ENCODE data around the gene PMM2. TPM values are rescaled to one million over a fixed set of nuclear protein-coding genes. Genes with fewer than 3 reads are reported as not detected.
"Not testable (repeated sequence)": the region's sequence is repeated elsewhere in the genome, so short reads cannot be mapped to it uniquely, and the experiment has no call there.

The PMM2 gene
- total and polyA plus RNA-seq, 2 experiments from 2014 or later = 39.6 to 46.4 TPM

DNA sequence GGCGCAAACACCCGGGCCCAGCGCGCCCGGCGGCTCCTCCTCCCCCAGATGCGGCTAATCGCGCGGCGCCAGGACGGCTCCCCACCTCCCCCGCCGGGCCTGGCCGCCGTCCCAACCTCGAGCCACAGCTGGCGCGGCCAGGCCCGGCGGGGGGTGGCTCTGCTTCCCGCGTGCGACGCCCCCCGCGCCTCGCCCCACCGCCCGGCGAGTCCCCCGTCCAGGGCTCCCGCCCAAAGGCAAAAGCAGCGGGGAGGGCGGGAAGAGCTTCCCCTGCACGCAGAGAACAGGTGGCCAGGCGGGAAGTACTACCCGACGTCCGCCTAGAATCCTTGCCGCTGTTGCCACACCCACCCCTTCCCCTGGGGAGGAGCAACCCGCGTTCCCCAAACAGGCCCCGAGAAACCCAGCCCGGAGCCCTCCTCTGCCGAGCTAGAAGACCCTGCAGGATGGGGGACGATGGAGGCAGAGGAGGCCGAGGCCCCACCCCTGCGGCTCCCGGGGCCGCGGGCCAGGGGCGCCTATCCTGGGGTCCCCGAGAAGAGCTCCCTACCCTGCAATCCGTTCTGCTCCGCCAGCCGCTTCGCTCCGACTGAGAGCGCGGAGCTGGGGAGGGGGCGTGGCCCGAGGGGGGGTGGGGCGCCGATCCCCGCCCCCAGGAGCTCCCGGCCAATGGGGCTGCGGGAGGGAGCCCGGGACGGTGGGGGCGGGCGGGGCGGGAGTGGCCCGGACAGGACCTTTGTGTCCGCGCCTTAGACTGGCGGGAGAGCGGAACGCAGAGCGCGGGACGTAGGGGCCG, 71.0 kb downstream of the PMM2 start, which contains the start of gene CARHSP1:
Gene CARHSP1, minus strand, starts transcription at position 591 of the 796 bp plus-strand sequence. CDS start 9,678 bp downstream, outside the sequence.
- Histone ChIP-seq H3K4me3 (peak within 1 kb of the TSS; percentile 97), H3K36me3 (ENCODE audit: low read depth) (no peaks in the 10 kb centered on the region), H3K9me2 (ENCODE audit: insufficient read depth) (no peaks in the 10 kb centered on the region), H3K27me3 (replicated peaks; ENCODE audit: insufficient read depth) (no peaks in the 10 kb centered on the region), H3K27ac (peak within 1 kb of the TSS; percentile 84), H3K4me1 (ENCODE audit: insufficient read depth) (peaks cover 23% of the 10 kb centered on the region), H3K9ac (peak within 1 kb of the TSS; percentile 89), H3K79me2 (ENCODE audit: insufficient read depth) (peaks cover 46% of the 10 kb centered on the region), H2AFZ (peak within 1 kb of the TSS; percentile 69), H3K4me2 (ENCODE audit: unreplicated experiment) (peak within 1 kb of the TSS; percentile 100), H3K9me3 (ENCODE audit: low read depth) (no peaks in the 10 kb centered on the region), H3F3A (ENCODE audit: insufficient read depth) (peaks cover 25% of the 10 kb centered on the region), H4K20me1 (ENCODE audit: insufficient read depth) (no peaks in the 10 kb centered on the region; the same call in 1 of the 2 replicates)
- in situ Hi-C loops (cut with MboI) = no loop called here
- peak; percentile 93 for DNase-seq
- 2% methylated on average over 48 to 63 of the region's 83 CpGs for WGBS, 2 experiments (ENCODE audit: low coverage in 1 of 2, low lambda C conversion rate in 2 of 2, missing lambda C conversion rate in 2 of 2)
- TF ChIP-seq EZH2phosphoT487 (IDR thresholded peaks at IDR 0.05; ENCODE audit: insufficient read depth, low read depth) (no peak), EZH2 (IDR thresholded peaks at IDR 0.05; ENCODE audit: insufficient read depth, poor library complexity, severe bottlenecking) (no peak)

DNA sequence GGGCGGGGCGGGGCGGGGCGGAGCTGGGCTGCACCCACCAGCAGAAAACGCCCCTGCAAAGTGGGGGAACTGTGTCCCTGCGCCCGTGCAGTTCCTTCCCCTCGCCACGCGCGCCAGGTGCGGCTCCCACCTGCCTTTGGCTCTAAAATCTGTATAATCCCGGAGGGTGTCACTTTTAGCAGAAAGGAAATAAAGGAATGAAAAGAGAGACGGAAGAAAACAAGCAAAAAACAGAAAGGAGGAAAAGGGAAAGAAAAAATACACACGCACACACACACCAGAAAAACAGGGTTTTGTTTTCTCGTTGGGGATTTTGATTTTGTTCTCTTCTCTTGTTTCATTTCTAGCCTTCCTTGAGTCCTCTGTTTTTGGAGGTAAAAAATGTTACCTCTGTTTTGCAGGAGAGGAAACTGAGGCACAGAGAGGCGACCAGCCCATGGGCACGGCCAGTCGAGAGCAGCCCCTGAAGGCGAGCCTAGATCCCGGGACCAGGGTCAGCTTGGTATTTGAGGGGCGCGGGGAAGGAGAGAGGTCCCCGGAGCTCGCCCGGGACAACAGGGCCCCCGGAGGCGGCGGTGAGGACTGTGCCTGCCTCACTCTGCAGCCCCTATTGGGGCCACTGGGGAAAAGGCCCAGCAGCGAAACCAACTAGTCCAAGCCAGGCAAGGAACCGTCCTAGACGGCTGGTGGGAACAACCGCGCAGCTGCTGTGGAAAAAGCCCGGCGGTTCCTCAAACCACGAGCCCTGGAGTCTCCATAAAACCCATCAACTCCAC, 71.8 kb downstream of the PMM2 start:
- WGBS, 2 experiments (ENCODE audit: low coverage in 1 of 2, low lambda C conversion rate in 2 of 2, missing lambda C conversion rate in 2 of 2) = 40 to 43% methylated on average over 32 to 37 of the region's 37 CpGs
- H3K4me3 ChIP-seq = peak overlapping the region; percentile 64
- in situ Hi-C loops (cut with MboI) = no loop called here

DNA sequence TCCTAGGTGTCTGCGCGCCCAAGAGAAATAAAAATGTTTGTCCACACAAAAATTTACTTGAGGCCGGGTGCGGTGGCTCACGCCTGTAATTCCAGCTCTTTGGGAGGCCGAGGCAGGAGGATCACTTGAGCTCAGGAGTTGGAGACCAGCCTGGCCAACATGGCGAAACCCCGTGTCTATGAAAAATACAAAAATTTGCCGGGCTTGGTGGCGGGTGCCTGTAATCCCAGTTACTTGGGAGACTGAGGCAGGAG, 72.3 kb downstream of the PMM2 start:
- 92 to 93% methylated on average over 9 to 10 of the region's 10 CpGs for WGBS, 2 experiments (ENCODE audit: low coverage in 1 of 2, low lambda C conversion rate in 2 of 2, missing lambda C conversion rate in 2 of 2)
- H3K4me3 ChIP-seq; H3K4me2 ChIP-seq (ENCODE audit: unreplicated experiment); H3K27ac ChIP-seq; H4K20me1 ChIP-seq (ENCODE audit: insufficient read depth); H3K9ac ChIP-seq; H3K36me3 ChIP-seq (ENCODE audit: low read depth); DNase-seq; in situ Hi-C loops (cut with MboI); H3K9me2 ChIP-seq (ENCODE audit: insufficient read depth); H3K9me3 ChIP-seq (ENCODE audit: low read depth); H3K27me3 ChIP-seq (replicated peaks; ENCODE audit: insufficient read depth); H2AFZ ChIP-seq: not testable (repeated sequence)
- Histone ChIP-seq H3F3A (ENCODE audit: insufficient read depth) (peaks cover 25% of the 10 kb centered on the region), H3K79me2 (ENCODE audit: insufficient read depth) (peaks cover 33% of the 10 kb centered on the region), H3K4me1 (ENCODE audit: insufficient read depth) (peaks cover 15% of the 10 kb centered on the region)

More for the DNA sequence above, 71.8 kb downstream of the PMM2 start:
- Histone ChIP-seq H3F3A (ENCODE audit: insufficient read depth) (peaks cover 25% of the 10 kb centered on the region), H2AFZ (peak overlapping the region; percentile 62), H3K27me3 (replicated peaks; ENCODE audit: insufficient read depth) (no peaks in the 10 kb centered on the region), H4K20me1 (ENCODE audit: insufficient read depth) (no peaks in the 10 kb centered on the region; the same call in 1 of the 2 replicates), H3K9ac (peak overlapping the region; percentile 48; the same call in 1 of the 2 replicates), H3K27ac (no peak overlapping the region), H3K9me3 (ENCODE audit: low read depth) (no peaks in the 10 kb centered on the region), H3K4me1 (ENCODE audit: insufficient read depth) (peaks cover 20% of the 10 kb centered on the region), H3K9me2 (ENCODE audit: insufficient read depth) (no peaks in the 10 kb centered on the region), H3K4me2 (ENCODE audit: unreplicated experiment) (peak overlapping the region; percentile 76), H3K79me2 (ENCODE audit: insufficient read depth) (peaks cover 38% of the 10 kb centered on the region), H3K36me3 (ENCODE audit: low read depth) (no peaks in the 10 kb centered on the region)
- TF ChIP-seq EZH2 (IDR thresholded peaks at IDR 0.05; ENCODE audit: insufficient read depth, poor library complexity, severe bottlenecking) (no peak), EZH2phosphoT487 (IDR thresholded peaks at IDR 0.05; ENCODE audit: insufficient read depth, low read depth) (no peak)
- no peak for DNase-seq

DNA sequence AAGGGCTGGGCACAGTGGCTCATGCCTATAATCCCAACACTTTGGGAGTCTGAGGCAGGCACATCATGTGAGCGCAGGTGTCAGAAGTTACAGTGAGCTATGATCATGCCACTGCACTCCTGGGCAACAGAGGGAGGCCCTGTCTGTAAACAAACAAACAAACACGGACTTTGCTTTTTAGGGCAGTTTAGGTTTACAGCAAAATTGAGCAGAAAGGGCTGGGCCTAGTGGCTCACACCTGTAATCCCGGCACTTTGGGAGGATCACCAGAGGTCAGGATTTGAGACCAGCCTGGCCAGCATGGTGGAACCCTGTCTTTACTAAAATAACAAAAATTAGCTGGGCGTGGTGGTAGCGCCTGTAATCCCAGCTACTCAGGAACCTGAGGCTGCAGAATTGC, 74.4 kb downstream of the PMM2 start:
- H3K9me2 ChIP-seq (ENCODE audit: insufficient read depth) = no peaks in the 10 kb centered on the region
- H3K36me3 ChIP-seq (ENCODE audit: low read depth) = no peaks in the 10 kb centered on the region
- no peak overlapping the region for H3K4me3 ChIP-seq
- H3K79me2 ChIP-seq (ENCODE audit: insufficient read depth) = peaks cover 11% of the 10 kb centered on the region
- TF ChIP-seq EZH2 (IDR thresholded peaks at IDR 0.05; ENCODE audit: insufficient read depth, poor library complexity, severe bottlenecking) = no peak
- no peak for TF ChIP-seq EZH2phosphoT487 (IDR thresholded peaks at IDR 0.05; ENCODE audit: insufficient read depth, low read depth)
- no peaks in the 10 kb centered on the region for H3K9me3 ChIP-seq (ENCODE audit: low read depth)
- peaks cover 7% of the 10 kb centered on the region for H3K4me1 ChIP-seq (ENCODE audit: insufficient read depth)
- no peak overlapping the region for H3K9ac ChIP-seq
- H2AFZ ChIP-seq = no peak overlapping the region
- no peak overlapping the region for H3K27ac ChIP-seq
- no peaks in the 10 kb centered on the region for H4K20me1 ChIP-seq (ENCODE audit: insufficient read depth)
- H3F3A ChIP-seq (ENCODE audit: insufficient read depth) = peaks cover 25% of the 10 kb centered on the region
- no peak overlapping the region for H3K4me2 ChIP-seq (ENCODE audit: unreplicated experiment)
- in situ Hi-C loops (cut with MboI) = no loop called here
- WGBS, 2 experiments (ENCODE audit: low coverage in 1 of 2, low lambda C conversion rate in 2 of 2, missing lambda C conversion rate in 2 of 2) = 97 to 99% methylated on average over 5 of the region's 5 CpGs
- H3K27me3 ChIP-seq (replicated peaks; ENCODE audit: insufficient read depth) = no peaks in the 10 kb centered on the region
- no peak for DNase-seq
